Measurements from ENCODE around the gene CORO2A.
"Not testable (repeated sequence)": the region's sequence is repeated elsewhere in the genome, so short reads cannot be mapped to it uniquely, and the experiment has no call there.

CORO2A gene

DNA sequence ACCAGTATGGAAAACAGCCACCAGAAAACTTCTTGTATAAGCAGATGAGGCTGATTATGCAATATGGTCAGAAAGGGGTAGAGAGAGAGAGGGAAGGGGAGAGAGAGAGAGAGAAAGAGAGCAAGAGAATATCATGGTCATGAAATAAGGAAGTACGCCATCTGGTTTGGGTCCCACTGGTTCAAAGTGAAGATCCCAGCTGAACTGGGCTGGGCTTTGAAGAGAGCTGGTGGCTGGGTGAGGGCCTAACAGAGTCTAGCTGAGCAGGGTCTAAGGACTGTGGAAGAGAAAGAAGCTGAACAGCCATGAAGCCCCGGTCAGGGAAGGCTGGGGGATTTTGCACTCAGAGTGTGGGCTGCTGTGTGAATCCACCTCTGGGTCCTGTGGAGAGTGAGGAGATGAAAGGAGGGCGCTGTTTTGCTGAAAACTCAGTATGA, 88.0 kb downstream of the CORO2A start:
- peak; percentile 21 for DNase-seq

DNA sequence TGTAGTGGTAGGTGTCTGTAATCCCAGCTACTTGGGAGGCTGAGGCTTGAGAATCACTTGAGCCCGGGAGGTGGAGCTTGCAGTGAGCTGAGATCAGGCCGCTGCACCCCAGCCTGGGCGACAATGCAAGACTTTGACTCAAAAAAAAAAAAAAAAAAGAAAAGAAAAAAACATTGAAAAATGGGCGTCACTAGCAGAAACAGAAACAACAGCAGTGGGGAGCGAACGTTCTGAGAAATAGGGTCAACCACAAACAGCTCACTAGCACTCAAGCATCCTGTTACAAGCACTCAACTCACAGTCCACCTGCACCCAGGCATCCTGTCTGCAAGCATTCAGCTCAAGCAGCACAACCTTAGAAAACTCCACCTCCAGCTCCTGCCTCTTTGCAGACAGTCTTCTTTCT, 90.6 kb downstream of the CORO2A start:
- peak; percentile 50 for DNase-seq

- no peak for DNase-seq
Observed at GRCh38 chr9:98101416-98101815, 91.0 kb downstream of the CORO2A start.

GRCh38 chr9:98100456-98100855, 92.0 kb downstream of the CORO2A start:
- no peak for DNase-seq

DNA sequence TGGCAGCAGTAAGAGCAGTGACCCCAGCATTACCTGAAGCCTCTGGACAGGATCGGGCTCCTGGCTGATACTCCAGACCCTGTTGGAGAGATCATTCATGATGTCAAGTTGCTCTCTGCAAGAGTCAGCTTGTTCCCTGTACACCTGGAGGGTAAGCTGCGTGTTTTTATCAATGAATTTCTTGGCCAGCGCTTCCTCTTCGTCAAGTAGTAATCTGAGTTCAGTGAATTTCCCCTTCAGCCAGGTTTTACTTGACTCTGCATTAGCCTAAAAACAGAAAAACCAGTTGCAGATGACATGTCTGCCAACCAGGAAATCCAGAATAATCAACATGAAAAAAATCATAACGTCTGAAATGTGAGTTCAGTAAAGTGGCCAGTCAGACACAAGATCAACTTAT, 92.5 kb downstream of the CORO2A start:
- no peak for DNase-seq

DNA sequence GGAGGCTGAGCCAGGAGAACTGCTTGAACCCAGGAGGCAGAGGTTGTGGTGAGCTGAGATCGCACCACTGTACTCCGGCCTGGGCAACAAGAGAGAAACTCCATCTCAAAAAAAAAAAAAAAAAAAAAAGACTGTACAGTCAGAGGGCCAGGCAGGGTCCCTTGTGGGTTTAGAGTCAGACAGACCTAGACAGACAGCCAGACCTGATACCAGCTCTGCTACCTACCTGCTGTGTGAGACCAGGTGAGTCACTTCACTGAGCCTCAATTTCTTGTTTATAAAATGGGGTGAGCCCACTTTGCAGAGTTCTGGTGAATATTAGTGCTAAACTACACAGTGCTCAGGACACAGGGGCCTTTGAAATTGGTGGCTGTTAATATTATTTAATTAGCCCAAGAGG, 93.1 kb downstream of the CORO2A start:
- no peak for DNase-seq

DNA sequence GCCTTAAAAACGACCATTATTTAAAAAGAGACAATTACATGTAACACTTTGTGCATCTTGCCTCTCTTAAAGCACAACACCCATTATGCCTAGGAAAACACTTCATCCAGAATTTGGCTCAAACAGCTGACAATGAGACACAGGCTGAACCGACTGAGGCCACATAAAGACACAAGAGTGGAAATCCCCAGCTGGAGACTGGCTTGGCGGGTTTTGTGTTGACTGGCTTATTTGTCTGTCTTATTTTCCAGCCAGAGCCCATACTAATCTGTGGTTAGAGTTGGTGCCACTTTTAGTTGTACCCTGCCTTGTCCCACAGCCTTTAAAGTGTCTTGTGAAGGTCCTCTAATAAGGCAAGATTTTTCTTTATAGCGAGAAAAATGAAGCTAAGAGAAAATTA, 94.6 kb downstream of the CORO2A start:
- DNase-seq = no peak

GRCh38 chr9:98096091-98096490, 96.3 kb downstream of the CORO2A start:
- DNase-seq = no peak

- no peak for DNase-seq
Observed at GRCh38 chr9:98095401-98095800, 97.0 kb downstream of the CORO2A start.

DNA sequence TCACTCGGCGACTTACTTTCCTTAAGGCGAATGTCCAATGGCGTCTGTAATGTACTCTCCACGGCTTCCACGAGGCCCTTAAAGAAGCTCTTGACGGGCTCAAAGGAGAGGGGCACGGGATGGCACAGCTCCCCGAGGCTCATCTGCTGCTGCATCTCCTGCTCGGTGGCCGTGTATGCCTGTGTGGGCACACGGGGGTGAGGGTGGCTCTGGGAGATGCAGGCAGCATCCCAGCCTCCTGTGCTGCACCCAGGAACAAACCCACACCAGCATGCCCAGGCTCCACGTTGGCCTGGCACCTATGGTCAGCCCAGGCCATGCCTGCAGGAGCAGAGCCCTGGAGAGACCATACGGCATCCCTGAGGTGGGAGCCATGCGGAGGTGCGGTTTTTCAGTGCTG, 97.6 kb downstream of the CORO2A start:
- DNase-seq = no peak

GRCh38 chr9:98094316-98094715, 98.1 kb downstream of the CORO2A start:
- DNase-seq = no peak

- DNase-seq = no peak
Observed at GRCh38 chr9:98092613-98092931, 99.9 kb downstream of the CORO2A start.

GRCh38 chr9:98091735-98092612, 100.5 kb downstream of the CORO2A start:
- no peak for DNase-seq

GRCh38 chr9:98090674-98091073, 101.8 kb downstream of the CORO2A start:
- DNase-seq = not testable (repeated sequence)

- DNase-seq = peak; percentile 51
Observed at GRCh38 chr9:98087420-98088354, 104.8 kb downstream of the CORO2A start.

- no peak for DNase-seq
Observed at GRCh38 chr9:98086461-98086860, 106.0 kb downstream of the CORO2A start.

GRCh38 chr9:98085944-98086343, 106.5 kb downstream of the CORO2A start:
- peak; percentile 15 for DNase-seq

DNA sequence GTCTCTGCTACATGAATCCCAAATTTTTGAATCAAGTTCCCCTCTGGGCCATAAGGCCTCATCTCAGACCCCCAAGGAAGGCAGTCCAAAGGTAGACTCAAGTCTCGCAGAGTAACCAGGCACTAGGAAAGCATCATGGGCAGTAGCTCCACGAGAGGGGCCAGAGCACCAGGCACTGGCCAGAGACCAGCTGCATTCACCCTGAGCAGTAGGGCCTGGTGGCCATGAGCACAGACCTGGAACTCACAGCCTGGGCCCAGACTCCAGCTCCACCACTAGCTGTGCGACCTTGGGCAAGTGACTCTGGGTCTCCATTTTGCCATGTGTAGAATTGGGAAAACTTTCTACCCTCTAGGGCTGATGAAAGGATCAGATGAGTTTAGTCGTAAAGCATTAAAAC, 107.4 kb downstream of the CORO2A start:
- no peak for DNase-seq

DNA sequence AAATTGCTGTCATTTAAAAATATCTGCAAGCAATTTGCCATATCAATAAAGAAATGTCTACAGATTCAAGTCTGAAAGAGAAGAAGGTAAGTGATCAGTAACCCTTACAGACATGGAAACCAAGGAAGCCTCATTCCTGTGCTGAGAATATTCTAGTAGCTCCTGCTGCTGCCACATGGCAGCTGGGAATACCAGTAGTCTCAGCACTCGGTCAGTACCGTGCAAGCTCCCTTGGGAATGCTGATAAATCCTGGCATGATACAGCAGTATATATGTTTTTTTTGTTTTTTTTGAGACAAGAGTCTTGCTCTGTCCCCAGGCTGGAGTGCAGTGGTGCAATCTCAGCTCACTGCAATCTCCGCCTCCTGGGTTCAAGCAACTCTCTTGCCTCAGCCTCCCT, 108.0 kb downstream of the CORO2A start:
- no peak for DNase-seq

DNA sequence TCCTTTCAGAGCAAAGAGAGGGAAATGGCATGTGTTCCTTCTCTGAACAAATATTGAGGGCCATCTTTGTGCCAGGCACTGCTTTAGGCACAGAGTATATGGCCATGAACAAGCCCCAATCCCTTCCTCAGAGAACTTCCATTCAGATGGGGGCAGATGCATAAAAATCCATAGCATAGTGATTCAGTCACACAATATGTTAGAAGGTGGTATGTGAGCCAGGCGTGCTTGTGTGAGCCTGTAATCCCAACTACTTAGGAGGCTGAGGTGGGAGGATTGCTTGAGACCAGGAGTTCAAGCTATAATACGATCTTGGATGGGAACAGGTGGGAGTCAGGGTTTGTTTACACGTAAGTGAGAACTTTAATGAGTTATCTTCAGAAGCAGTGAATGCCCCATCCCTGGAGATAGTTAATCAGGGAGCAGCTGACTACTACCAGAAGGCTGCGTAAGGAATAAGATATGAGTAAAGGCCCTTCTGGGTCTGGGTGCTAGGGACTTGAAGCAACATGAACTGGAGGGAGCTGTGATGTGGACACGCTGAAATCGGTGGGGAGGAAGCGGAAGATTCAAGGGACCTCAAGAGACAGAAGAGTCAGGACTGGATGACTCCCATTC, 108.8 kb downstream of the CORO2A start:
- DNase-seq = peak; percentile 27

DNA sequence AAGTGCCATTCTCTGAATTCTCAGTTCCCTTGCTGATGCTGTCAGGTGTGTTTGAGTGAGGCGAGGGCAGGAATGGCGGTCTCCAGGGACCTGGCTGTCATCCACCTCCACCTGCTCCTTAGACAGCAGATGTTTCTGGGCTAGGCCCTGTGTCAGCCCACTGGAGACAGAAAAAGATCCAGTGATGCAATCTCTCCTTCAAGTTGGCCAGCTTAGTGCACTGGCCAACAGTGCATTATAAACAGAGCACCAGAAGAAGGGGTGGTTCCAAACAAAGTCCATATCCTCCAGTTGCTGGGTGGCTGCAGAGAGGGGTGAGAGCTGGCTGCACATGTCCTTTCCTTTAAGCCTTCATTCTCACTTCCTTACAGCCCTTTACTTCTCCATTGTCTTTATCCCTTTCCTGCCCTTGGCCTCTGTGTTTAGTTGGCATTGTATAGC, 109.4 kb downstream of the CORO2A start:
- no peak for DNase-seq

DNA sequence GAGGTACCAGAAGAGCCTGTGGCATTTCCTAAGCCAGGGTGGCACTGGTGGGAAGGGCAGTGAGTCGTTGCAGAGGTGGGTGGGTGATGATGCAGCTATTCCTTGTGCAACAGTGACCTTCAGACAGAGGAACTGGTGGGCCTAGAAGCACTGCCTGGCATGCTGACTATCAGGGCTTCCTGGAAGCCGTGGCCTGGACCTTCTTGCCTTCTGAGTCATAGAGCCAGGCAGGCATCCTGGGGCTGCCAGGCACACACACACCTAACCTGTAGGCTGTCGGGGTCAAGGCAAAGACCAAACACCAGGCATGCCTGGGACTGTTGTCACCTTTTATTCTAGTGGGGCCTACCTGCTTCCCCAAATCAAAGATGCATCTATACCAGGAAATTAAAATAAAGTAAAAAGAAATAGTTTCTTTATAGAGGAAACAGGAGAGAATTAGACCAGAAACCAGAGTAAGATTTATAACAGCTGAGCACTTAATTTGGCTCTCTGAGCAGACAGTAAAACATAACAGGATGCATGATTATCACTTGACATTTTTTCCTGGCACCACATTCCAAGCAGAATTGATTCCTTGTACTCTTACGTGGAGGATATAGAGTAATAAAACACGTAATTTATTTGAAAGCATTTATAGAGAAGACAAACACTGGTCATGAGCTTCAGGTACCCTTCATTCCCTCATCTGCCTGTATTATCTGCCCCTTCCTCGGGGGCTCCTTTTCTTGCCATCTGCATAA, 110.8 kb downstream of the CORO2A start:
- no peak for DNase-seq

- DNase-seq = no peak
Observed at GRCh38 chr9:98080780-98081179, 111.7 kb downstream of the CORO2A start.
